Measurements from ENCODE around the gene CNTROB.

DNA sequence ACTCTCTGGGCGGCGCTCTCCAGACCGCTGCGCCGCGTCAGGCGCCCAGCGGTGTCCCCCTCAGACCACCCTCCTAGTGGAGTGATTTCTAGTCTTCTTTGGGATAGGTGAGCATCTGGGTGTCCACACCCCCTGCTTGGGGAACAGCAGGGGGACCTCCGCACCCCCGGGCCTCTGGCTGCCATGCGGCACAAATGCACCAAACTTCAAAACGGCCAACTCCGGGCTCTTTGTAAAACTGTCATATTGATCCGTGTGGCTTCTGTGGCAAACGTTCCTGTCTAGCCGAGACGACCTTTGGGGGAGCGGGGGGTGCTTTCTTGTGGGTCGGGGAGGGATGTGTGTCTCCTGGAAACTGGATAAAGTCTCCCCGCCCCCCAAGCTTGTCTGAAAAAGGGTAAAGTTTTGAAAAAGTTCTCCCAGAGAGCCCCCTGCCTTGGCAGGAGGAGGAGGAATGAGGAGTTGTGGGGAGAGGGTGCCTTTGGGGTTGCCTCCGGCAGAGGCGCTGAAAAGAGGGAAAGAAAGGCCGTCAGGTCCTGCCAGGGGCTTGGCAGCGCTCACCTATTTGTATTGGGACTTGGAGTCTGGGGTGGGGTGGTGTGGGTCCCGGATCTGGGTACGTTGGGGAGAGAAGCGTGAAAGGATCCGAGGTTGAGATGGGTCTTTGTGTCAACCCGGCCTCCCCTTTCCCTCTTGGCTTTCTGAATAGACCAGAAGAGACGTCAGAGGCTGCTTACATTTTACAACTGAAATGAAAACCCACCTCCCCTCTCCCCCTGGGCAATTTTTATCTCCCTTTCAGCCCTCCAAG, 45.6 kb upstream of the CNTROB start:
- TF ChIP-seq POLR2A (IDR thresholded peaks at IDR 0.05) = no peak
- TF ChIP-seq, protein P1, sequence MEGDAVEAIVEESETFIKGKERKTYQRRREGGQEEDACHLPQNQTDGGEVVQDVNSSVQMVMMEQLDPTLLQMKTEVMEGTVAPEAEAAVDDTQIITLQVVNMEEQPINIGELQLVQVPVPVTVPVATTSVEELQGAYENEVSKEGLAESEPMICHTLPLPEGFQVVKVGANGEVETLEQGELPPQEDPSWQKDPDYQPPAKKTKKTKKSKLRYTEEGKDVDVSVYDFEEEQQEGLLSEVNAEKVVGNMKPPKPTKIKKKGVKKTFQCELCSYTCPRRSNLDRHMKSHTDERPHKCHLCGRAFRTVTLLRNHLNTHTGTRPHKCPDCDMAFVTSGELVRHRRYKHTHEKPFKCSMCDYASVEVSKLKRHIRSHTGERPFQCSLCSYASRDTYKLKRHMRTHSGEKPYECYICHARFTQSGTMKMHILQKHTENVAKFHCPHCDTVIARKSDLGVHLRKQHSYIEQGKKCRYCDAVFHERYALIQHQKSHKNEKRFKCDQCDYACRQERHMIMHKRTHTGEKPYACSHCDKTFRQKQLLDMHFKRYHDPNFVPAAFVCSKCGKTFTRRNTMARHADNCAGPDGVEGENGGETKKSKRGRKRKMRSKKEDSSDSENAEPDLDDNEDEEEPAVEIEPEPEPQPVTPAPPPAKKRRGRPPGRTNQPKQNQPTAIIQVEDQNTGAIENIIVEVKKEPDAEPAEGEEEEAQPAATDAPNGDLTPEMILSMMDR (IDR thresholded peaks at IDR 0.05) = no peak
